ENCODE results near the gene PSMD1.
A peak's percentile ranks its signal among the peaks of the same experiment; 100 is the strongest.
"Not testable (repeated sequence)": the region's sequence is repeated elsewhere in the genome, so short reads cannot be mapped to it uniquely, and the experiment has no call there.

Gene PSMD1

DNA sequence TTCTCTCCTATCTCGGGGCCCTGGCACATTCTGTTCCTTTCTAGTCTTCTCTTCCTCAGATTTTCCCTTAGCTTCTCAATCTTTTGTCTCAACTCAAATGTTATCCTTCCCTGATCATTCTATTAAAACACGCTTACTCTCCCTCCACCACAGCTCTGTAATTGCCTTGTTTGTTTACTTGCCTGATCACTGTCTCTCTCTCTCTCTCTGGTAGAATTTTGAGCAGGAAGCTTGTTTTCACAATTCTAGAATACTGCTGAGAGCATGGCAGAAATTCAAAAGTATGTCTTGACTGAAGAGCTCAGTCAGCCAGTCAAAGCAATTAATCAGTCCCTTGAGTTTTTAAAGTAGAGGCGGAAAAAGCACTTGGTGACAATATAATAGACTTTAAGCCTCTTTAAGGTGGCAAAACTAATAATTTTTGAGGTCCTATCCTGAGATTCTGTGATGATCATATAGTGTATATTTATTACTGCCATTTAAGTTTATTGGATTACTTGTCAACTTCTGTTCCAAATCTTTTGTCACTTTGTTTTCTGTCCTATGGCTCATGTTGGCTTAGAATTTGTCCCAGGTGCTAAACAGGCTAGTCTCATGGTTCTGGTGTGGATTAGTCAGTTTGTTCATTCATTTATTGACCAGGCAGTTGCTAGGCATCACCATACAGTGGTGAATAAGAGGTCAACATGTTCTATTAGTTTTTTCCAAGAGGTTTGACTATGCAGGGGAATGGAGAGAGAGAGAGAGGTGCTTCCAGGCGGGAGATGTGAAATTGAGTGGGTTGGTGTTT, 2.3 kb downstream of the PSMD1 start:
- FAIRE-seq, result no peak

DNA sequence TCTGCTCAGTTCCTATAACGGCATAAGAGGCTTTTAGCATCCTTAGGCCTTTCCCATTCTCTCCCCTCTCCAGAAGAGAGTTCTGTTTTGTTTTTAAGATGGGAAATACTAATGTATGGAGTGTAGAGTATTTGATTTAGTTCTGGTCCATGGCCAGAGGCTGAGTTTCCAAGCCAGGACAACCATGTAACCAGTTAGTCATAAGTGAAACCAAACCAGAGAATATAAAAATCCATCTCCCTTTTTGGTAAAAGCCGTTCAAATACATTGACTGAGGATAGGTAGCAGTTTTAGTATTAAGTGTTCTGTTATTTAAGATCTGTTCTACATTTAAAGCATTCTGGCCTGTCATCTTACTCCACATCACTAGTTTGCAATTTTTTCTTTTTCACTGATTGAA, 3.1 kb downstream of the PSMD1 start:
- no peak for FAIRE-seq

DNA sequence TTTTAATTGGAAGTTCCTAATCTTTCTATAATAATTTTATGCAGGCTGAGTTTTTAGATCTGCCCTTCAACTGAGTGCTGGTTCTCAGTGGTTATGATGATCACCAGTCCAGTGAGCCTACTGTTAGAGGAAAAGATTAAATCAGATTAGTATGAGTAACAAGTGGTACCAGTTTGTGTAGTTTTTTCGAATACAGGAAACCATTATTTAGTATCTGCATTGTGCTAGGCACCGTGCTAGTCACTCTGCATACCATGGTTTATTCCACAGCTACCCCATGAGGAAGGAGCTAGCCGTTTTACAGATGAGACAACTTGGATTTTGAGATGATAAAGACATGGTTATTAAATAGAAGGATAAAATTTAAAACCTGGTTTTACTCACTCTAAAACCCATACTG, 6.1 kb downstream of the PSMD1 start:
- FAIRE-seq, result no peak

DNA sequence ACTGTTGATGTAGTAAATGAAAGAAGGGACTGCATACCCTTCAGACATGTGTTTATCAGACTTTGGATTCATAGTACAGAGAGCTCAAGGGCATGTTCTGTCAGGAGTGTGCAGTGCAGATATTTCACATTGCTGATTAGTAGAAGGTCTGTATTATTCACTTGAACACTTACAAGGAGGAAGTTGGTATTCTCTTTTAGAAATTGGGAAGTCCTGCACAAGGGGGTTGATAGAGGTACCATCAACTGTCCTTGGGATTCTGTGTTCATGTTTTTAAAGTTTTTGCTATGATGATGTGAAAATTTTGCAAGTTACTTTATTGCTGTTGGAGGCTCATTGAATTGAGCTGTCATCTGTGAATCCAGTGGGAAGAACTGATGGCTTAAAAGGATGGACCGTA, 6.7 kb downstream of the PSMD1 start:
- FAIRE-seq, result no peak

DNA sequence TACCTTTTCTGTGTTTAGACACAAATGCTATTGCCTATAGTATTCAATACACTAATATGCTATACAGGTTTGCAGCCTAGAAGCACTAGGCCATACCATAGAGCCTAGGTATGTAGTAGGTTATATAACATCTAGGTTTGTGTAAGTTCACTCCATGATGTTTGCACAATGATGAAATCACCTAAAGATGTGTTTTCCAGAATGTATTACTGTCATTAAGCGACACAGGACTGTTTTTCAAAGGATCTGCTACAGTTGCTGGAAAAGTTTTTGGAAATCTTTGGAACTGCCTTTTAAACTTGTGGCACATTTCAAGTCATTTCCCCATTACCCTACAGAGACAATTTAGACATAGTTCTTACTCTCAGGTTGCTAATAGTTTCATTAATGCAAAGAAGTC, 9.3 kb downstream of the PSMD1 start:
- no peak for FAIRE-seq

DNA sequence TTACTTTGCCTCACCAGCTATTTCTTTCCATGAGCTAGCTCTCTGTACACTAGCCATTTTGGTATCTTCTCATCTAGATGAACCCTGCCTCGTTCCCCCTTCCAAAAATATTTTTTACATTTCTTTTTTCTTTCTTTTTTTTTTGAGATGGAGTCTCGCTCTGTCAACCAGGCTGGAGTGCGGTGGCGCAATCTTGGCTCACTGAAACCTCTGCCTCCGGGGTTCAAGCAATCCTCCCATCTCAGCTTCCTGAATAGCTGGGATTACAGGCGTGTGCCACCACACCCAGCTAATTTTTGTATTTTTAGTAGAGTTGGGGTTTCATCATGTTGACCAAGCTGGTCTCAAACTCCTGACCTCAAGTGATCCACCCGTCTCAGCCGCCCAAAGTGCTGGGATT, 10.9 kb downstream of the PSMD1 start:
- not testable (repeated sequence) for FAIRE-seq

DNA sequence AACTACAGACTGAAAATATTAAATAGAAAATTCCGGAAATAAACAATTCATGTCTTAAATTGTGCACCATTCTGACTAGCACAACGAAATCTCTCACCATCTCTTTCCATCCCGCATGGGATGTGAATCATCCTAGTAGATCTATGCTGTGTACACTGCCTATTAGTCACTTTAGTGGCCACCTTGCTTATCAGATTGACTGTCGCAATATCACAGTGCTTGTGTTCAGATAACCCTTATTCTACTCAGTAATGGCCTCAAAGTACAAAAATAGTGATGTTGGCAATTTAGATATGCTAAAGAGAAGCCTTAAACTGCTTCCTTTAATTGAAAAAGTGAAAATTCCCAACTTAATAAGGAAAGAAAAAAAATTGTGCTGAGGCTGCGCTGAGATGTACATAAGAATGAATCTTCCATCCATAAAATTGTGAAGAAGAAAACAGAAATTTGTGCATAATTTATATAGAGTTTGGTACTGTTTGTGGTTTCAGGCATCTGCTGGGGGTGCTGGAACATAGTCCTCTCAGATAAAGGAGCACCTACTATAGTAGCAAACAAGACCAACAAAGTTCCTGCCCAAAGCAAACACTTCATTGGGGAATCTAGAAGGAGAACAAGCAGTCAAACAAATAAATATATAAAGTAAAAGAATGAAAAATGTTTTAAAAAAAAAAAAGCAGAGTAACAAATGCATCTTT, 12.0 kb downstream of the PSMD1 start:
- FAIRE-seq, result no peak

DNA sequence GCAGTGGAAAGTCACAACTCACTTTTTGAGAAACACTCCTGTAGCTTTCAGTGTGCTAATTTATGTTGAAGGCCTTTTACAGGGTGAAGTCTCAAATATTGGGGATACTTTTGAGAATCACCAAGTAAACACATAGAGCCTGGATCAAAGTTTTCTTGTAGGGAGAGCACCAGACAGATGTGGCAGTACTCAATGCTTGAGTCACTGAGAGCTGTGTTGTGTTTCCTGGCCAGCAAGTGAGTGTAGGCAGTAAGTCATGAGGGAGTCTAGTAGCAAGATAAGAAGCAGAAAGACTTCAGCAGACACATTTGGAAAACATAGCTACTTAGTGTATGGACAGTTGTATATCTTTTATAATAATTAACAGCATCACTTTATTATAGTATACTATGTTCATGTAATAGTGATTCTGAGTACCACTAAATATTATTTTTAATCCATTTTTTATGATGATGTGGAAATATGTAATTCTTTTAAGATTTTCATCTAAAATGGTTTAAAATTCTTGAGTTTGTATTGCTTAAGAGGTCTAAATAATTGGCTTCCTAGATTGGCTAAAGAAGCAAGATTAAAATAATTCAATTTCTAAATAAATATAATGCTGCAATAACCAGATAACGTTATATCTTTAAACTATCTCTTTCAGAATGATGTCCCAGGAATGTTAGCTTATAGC, 12.8 kb downstream of the PSMD1 start:
- FAIRE-seq, result peak; percentile 69

DNA sequence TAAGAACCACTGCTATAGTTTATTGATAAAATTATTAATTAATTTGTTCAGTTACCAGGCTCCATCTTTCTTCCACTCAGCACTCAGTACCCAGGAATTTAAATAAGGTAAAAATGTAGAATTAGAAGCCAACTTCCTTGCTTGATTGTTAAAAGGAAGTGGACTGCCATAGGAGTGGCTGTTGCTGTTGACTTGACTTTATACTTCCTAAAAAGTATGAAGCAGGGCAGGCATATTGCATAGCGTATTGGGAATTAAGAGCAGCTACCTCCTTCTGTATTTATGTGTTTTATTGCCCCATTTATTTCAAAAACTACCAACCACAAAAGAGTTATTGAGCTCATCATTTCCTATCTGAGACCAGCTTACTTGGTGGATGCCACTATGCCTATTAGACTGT, 27.9 kb downstream of the PSMD1 start:
- FAIRE-seq, result no peak

DNA sequence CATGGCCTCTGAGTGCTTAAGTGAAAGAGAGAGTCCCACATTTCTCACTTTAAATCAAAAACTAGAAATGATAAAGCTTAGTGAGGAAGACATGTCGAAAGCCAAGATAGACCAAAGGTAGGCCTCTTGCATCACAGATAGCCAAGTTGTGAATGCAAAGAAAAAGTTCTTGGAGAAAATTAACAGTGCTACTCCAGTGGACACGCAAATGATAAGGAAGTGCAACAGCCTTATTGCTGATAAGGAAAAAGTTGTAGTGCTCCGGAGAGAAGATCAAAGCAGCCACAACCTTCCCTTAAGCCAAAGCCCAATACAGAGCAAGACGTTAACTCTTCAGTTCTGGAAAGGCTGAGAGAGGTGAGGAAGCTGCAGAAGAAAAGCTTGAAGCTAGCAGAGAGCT, 32.1 kb downstream of the PSMD1 start:
- no peak for FAIRE-seq

DNA sequence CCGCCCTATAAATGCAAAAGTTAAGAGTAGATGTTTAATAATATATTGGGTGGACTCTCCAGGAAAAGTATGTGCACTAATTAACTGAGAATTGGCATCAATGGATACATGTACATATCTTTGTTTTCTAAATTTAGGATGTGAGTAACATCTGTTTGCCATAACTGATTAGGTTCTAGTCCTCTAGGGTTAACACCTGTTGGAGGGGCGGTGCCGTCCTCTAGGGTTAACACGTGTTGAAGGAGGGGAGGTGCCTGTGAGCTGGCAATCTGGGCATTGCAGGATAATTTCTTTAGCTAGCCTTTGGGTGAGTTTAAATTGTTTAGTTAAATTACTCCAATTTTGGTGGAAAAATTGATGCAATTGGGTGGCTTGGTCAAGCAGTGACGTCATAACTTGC, 37.3 kb downstream of the PSMD1 start:
- FAIRE-seq, result no peak

DNA sequence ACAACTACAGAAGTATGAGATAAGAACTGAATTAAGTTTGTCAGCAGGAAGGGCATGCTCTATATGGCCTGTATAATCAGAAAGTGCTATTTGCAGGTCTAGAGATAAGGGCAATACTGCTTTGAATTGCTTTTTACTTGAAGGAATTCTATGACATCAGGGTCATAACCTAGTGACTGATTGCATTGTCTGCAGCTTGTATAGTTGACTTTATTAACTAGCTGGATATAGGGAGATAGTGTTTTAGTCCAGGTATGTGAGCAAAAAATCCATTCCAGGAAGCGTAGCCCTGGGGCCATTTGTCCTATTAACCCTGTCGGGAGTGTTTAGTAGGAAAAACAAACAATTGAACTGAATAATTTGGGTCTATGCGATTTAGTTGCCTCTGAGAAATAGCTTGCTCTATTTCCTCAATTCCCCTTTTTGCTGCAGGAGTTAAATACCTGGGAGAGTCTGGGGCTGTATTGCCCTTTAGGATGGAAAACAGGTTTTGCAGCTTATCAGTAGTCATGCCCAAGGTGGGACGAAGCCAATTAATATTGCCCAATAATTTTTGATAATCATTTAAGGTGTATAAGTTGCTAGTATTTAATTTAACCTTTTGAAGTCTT, 38.2 kb downstream of the PSMD1 start:
- FAIRE-seq, result no peak

DNA sequence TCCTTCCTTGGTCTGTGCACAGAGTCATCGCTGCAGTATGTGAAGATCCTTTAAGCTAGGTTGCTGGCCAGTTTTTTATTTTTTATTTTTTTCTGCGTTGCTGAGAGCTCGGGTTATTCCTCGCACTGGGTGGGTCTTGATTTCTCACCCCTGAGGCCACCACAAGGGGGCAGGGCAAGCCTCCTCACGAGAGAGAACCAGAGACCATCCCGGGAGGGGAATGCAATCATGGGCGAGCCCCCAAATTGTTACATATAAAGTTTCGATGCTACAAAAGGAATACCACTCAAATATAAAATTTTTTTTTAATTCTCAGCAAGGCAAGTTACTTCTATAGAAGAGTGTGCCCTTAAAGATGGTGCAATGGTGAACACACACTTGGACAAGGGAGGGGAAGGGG, 43.3 kb downstream of the PSMD1 start:
- no peak for FAIRE-seq

DNA sequence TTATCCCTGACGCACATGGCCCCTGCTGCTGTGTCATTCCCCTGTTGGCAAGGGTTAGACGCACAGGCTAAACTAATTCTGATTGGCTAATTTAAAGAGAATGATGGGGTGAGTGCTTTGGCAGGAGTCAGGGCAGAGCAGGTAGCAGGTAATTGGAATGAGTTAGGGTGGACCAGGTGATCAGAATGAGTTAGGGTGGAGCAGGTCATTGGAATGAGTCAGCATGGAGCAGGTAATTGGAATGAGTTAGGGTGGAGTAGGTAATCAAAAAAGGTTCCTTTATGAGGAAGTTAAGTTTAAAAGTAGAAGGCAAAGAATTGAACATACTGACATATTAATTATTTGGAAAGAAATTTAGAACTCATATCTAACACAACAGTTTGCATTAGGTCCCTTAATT, 43.7 kb downstream of the PSMD1 start:
- FAIRE-seq, result not testable (repeated sequence)

DNA sequence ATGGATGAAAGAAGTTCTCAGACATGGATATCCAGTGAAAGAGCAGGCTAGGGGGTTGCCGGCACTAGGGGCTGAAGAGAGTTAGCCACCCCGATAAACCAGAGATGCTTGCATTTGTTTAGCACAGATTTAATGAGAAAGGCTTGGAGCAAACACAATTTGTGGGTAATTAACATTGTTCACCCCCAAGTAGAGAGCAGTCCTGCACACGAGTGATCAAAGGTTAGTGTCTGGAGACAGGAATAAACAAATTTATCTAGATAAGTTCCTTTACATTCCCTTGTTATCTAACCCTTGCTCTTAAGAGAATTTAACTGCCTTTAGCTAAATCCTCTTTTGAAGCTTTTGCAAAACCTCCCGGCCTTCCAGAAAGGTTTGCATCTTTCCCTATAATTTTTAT, 44.3 kb downstream of the PSMD1 start:
- no peak for FAIRE-seq

DNA sequence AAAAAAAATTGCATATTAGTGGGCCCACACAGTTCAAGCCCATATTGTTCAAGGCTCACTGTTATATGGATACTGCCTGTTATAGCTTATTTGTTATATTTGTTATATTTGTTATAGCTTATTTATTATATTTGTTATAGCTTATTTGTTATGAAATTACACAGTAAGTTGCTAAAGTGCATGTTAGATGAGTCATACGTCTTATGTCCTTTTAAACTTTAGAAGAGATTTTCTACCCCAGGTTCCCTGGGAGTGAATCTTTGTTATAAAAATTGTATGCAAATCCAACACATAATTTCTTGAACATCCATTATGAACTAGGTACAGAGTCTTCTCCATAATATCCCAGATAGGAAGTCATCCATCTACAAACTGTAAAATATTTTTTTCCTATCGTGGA, 46.1 kb downstream of the PSMD1 start:
- FAIRE-seq, result peak; percentile 10

DNA sequence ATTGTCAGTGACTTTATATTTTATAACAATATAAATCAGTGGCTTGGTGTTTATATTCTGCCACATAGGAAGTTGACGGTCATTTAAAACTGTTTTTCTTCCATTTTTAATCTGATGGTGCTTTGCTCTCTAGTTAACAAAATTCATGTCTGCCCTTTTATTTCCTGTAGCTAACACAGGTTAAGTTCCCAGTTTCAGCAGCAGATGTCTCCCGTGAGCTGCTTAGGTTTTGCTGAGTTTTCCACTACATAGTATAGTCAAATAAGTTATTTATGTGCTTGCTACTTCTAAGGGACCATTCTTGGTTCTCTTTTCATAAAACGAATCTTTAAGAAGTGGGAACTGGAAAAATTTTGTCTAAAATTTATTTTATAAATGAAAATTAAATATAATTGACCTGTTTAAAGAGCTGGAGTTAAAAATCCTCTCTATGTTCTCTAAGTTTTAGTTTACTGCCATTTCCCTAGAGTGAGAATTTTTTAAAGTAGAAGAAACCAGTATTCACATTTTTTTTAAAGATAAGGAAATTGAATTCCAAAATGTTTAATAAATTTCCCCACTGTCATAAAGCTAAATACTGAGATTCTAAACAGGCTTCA, 47.5 kb downstream of the PSMD1 start:
- peak; percentile 58 for FAIRE-seq

DNA sequence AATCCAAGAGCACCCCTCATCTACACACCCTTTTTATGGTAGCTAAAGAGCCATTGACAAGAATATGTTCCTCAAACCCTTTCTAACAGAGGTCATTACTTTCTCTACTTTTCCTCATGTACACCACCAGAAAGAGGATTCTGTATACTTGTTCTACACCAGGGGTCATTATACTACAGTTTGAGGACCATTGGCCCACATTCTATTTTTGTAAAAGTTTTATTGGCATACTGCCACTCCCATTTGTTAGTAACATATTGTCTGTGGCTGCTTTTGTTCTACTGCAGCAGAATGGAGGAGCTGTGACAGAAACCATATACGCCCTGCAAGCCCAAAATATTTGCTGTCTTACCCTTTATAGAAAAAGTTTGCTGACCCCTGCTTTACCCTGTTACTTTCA, 53.9 kb downstream of the PSMD1 start:
- FAIRE-seq, result no peak

DNA sequence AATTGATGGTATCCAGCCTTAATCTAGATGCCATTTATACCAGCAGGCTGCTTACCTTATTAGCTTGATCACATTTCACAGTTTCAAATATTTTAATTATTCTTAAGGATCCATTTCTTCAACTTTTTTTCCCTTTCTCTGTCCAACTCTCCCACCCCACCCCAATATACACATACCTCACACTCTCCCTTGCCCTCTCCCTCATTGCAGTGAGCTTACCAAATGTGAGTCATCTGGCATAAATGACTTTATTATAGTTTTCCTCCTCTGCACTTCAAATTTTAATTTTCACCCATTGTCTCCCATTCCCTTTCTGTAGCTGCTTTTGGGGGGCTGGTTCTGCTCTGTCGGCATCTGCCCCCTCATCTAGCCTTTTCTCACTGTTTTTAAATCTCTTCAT, 55.3 kb downstream of the PSMD1 start:
- no peak for FAIRE-seq

DNA sequence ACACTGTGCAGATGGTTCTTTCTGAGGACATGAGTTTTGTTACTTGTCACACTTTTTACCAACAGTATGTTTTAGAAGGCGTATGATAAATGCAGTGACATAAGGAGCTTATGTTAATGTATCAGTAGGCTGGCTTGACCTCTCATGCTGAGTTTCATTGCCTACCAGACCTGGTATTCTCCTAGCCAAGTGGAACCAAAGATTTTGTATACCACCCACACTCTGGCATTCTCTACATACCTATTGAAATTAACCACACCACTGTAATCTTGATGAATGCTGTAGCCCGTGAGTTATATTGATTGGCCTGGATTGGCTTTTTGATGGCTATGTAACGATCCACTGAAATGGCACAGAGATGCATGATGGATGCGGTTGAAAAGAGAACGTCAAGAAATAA, 56.8 kb downstream of the PSMD1 start:
- FAIRE-seq, result no peak

DNA sequence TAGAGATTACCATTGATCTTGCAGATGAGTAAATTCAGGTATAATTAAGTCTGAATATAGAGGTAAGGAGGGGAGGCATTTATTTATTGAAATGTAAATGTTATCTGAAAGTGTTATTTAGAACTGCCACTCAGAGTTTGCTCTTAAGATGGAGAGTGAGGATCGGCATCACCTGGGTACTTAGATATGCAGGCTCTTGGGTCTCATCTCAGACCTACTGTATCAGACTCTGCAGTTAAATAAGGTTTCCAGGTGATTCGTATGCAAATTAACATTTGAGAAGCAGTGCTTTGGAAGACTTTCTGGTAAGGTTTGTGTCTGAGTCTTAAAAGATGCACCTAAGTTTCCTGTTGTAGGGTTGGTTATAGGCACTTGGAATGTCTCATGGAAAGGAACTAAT, 59.0 kb downstream of the PSMD1 start:
- FAIRE-seq, result no peak

DNA sequence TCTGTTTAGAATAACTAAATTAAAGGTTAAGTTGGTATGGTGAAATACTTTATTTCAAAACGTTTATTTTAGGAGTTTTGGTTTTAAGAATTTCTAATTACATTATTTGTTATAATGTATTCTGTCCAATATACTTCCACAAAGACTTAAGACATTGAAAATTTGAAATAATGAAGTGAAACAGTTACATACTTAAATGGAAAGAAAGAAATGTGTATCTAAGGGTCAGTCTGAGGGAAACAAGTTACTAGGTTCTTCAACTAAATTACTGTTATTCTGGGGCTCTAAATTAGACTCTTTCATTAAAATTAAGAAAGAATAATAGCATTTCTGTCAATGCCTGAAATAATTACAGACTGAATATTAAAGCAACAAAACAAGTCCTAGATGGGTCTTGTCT, 60.5 kb downstream of the PSMD1 start:
- no peak for FAIRE-seq

DNA sequence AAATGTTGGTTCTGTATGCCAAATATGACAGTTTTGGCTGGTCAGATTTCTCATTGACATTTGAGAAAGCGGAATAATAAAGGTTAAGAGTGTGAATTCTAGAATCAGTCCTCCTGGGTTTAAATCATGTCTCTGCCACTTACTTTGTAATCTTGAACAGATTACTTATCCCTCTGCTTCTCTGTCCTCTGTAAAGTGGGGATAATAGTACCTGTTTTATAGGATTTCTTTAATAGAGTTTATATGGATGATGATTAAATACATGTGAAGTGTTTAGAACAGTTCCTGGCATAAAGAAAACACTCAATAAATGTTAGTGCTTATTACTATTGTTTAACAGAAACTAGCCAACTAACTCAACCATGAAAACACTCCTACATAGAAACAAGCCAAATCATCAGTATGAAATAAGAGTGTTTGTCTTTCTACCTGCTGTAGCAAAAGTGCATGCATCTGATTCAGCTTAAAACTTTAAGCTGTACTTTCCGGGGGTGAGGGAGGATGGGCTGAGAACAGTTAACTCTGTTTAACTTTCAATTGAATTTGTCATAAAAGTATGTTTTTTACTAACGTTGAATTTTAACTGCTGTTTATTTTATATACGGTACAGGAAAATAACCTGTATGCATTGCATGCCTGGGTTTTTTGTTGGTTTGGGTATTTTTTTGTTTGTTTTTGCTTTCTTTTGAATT, 61.4 kb downstream of the PSMD1 start:
- FAIRE-seq, result no peak
